GM20000 (cell line): ENCODE data around the gene NPHP4.

ENCODE experiments used
- DNase-seq: peaks from one replicate; pipeline ENCODE4 v3.0.0; 2012; ENCODE audit warnings: low spot score
- CTCF ChIP-seq: IDR thresholded peaks from 2 replicates; pipeline ENCODE4 v1.5.1; 2012; ENCODE audit warnings: mild to moderate bottlenecking, control low read depth; ENCODE audit errors: extremely low read depth, missing control alignments

NPHP4 gene

DNA sequence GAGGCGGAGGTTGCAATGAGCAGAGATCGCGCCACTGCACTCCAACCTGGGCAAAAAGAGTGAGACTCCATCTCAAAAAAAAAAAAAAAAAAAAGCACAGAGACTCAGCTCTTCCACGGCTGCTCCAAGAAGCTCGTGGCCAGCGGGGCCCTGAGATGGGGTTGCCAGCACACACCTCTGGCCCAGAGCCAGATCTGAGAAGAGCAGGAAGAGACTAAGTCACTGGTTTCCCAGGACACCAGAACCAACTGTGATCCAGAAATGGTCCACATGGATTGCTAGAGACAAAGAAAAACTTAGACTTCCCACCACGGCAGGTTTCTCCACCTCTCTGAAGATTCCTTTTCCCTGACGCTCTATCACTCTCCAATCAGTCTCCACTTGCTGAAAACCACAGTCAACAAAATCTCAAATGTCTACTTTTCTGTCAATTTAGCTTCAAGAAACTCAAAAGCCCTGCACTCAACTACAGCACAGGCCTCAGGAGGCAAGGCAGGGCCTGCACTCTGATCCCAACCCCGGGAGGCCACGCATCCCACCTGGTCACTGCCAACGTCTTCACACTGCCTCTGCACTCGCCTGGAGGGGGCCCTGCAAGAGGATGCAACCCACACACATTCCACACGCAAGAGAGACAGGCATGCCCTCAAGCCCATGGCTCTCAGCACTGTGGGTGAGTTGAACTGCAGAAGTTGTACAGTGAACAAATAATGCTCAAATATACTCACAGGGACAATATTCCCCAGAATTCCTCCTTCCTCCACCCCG, 79.0 kb downstream of the NPHP4 start:
- no peak for TF ChIP-seq CTCF
- no peak for DNase-seq

- no peak for TF ChIP-seq CTCF
- DNase-seq = no peak
Observed at GRCh38 chr1:5911871-5912271, 80.4 kb downstream of the NPHP4 start.

DNA sequence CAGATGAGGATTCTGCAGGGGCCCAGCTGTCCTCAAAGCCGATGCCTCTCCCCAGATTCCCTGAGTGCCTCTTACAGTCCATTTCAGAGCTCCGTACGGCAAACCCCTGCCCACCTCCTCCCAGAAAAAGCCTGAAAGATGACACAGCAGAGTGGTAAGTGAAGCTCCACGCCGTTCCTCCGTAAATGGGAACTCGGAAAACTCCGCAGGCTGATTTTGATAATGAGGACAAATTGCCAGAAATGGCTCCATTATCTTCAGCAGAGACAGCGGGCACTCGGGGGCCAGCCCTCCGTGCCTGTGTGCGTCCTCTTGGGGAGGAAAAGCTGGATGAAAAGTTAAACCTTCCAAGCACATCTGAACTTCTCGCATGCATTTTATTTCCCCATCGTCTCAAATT, 81.1 kb downstream of the NPHP4 start:
- TF ChIP-seq CTCF = no peak
- DNase-seq = no peak

- no peak for TF ChIP-seq CTCF
- no peak for DNase-seq
Observed at GRCh38 chr1:5910666-5911065, 81.6 kb downstream of the NPHP4 start.

DNA sequence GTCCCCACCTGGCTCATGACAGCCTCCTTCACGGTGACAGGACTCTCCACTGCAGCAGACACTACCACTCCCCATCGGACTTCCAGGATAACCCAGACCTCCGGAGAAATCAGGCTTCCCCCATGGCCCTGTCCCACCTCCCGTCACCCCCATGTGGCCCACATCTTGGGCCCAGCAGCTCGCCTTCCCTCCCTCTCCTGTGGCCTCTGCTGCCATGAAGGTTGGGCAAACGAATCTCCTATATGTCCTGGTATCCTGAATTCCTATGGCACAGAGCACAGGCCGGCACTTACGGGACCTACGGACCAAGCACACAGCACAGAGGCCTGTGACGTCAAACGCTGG, 82.0 kb downstream of the NPHP4 start:
- no peak for DNase-seq
- TF ChIP-seq CTCF = no peak

DNA sequence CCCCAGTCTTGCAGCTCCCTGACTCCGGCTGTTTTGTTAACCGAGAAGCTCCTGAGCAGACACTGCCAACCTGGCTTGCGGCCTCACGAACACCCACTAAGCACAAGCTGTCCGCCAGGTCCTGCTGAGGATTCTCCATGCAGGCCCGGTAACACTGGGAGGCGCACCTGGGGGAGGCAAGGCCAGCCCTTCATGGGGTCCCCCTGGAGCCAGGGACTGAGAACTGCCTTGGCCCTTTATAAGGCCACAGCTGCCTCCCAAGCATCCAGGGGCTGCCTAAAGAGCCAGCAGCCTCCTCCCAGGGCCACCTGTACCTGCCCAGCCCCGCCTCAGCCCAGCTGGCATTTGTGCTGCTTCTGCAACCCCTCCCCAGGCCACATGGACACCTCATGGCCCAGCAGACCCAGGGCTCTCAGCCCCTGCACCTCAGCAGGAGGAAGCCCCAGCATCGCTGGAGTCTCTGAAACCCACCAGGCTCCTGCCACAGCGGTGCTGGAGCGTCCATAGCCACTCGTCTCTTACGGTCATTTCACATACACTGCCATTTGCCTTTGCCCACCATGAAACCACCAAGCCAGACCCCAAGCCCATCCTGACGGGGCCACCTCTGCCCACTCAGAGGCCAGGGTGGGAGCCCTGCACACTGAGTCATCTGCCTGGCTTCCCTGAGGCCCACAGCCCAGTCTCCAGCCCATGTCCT, 82.5 kb downstream of the NPHP4 start:
- TF ChIP-seq CTCF = no peak
- DNase-seq = no peak
